Kidney epithelial cell (primary cell): ENCODE results near the gene PEF1. TPM values are rescaled to one million over a fixed set of nuclear protein-coding genes. Genes with fewer than 3 reads are reported as not detected.

Experiments used
- DNase-seq: peaks from one replicate; pipeline ENCODE4 v3.0.0-alpha.2; 2010; ENCODE audit warnings: low read depth
- H3K27me3 ChIP-seq: 2 replicates; pipeline ENCODE4 v1.6.0; 2011; ENCODE audit warnings: low read length; ENCODE audit not compliant: control insufficient read depth, insufficient read depth
- H3K36me3 ChIP-seq: 2 replicates; pipeline ENCODE4 v1.5.1; 2011; ENCODE audit warnings: low read length; ENCODE audit not compliant: control insufficient read depth, insufficient read depth
- H3K4me3 ChIP-seq: 2 replicates; pipeline ENCODE4 v1.5.1; 2011; ENCODE audit warnings: low read depth, mild to moderate bottlenecking, control low read depth, low read length
- CTCF ChIP-seq: IDR thresholded peaks from 2 replicates; pipeline ENCODE4 v1.5.1; 2011; ENCODE audit warnings: mild to moderate bottlenecking, moderate library complexity, low read length, control low read depth, inconsistent platforms; ENCODE audit not compliant: insufficient read depth, poor library complexity, severe bottlenecking
- total RNA-seq: library from RNA; depleted of rRNA; stranded (reverse); fragments of >200 nt; gene quantifications from 2 replicates; pipeline ENCODE4 v1.2.3, GENCODE V29; 2015

PEF1 gene
- total RNA-seq, 1 donor from 2014 or later, result 86.8 TPM

- Histone ChIP-seq H3K27me3 (peaks cover 3% of the 10 kb centered on the region), H3K36me3 (no peaks in the 10 kb centered on the region), H3K4me3 (no peak overlapping the region)
- DNase-seq, result no peak
- no peak for TF ChIP-seq CTCF
Measured at GRCh38 chr1:31662463-31662862, 17.8 kb upstream of the PEF1 start.

GRCh38 chr1:31661856-31662255 lies 17.2 kb upstream of the PEF1 start:
- TF ChIP-seq CTCF, result no peak
- H3K36me3 ChIP-seq, result no peaks in the 10 kb centered on the region
- no peak overlapping the region for H3K4me3 ChIP-seq
- no peak for DNase-seq
- peaks cover 3% of the 10 kb centered on the region for H3K27me3 ChIP-seq

- Histone ChIP-seq H3K27me3 (peaks cover 3% of the 10 kb centered on the region), H3K4me3 (no peak overlapping the region), H3K36me3 (no peaks in the 10 kb centered on the region)
- TF ChIP-seq CTCF, result no peak
- DNase-seq, result no peak
Measured at GRCh38 chr1:31660871-31661455, 16.3 kb upstream of the PEF1 start.

GRCh38 chr1:31659889-31660288 lies 15.2 kb upstream of the PEF1 start:
- Histone ChIP-seq H3K4me3 (no peak overlapping the region), H3K27me3 (peaks cover 3% of the 10 kb centered on the region)

GRCh38 chr1:31658721-31659120 lies 14.0 kb upstream of the PEF1 start:
- H3K27me3 ChIP-seq, result peaks cover 3% of the 10 kb centered on the region
- no peak for TF ChIP-seq CTCF
- H3K4me3 ChIP-seq, result no peak overlapping the region
- H3K36me3 ChIP-seq, result no peaks in the 10 kb centered on the region
- no peak for DNase-seq

More at GRCh38 chr1:31659889-31660288, 15.2 kb upstream of the PEF1 start:
- H3K36me3 ChIP-seq, result no peaks in the 10 kb centered on the region
- DNase-seq, result no peak
- TF ChIP-seq CTCF, result no peak

GRCh38 chr1:31657972-31658510 lies 13.4 kb upstream of the PEF1 start:
- Histone ChIP-seq H3K4me3 (no peak overlapping the region), H3K36me3 (no peaks in the 10 kb centered on the region), H3K27me3 (peaks cover 3% of the 10 kb centered on the region)
- DNase-seq, result no peak
- TF ChIP-seq CTCF, result no peak
